Astrocyte of the spinal cord (primary cell): ENCODE measurements around the gene GNG7.

Source experiments
- DNase-seq: peaks from one replicate; pipeline ENCODE4 v3.0.0; 2011; ENCODE audit warnings: low read depth, low spot score
- H3K4me3 ChIP-seq: 2 replicates; pipeline ENCODE4 v1.5.1; 2011; ENCODE audit warnings: low read depth, mild to moderate bottlenecking, low read length, moderate library complexity
- in situ Hi-C: cut with HindIII; loops from 2 replicates; pipeline ENCODE4 v1.10.0; 2017; ENCODE audit warnings: low sequenced_read_pairs
- TF ChIP-seq, protein P1 (sequence below): IDR thresholded peaks from 2 replicates; pipeline ENCODE4 v1.5.1; 2012; ENCODE audit warnings: low read depth, mild to moderate bottlenecking, low read length, inconsistent platforms

GNG7 gene

DNA sequence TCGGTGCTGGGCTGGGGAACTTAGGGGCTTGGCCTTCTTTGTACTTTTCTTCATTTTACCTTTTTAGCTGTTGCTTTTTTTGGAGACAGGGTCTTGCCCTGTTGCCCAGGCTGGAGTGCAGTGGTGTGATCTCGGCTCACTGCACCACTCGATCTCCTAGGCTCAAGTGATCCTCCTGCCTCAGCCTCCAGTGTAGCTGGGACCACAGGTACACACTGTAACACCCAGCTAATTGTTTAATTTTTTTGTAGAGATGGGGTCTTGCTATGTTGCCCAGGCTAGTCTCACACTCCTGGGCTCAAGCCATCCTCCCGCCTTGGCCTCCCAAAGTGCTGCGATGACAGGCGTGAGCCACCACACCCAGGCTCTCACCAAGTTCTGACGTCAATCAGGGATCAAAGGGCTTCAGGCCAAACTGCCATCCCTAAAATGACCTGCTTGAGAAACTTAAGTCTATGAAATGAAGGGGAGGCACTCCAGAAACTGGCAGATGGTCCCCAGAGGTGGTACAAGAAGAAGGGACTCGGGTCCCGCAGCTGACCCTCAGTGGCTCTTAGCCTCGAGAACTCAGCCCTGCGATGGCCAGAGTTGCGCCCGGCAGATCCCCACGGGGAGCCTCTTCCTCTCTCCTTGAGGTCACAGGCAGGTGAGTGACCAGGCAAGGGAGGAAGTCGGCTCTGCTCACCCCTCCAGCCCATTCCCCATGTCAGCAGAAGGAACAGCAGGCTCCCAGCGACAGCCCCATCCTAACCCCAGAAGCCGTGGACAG, 61.7 kb downstream of the GNG7 start:
- in situ Hi-C loops, result no loop called here

DNA sequence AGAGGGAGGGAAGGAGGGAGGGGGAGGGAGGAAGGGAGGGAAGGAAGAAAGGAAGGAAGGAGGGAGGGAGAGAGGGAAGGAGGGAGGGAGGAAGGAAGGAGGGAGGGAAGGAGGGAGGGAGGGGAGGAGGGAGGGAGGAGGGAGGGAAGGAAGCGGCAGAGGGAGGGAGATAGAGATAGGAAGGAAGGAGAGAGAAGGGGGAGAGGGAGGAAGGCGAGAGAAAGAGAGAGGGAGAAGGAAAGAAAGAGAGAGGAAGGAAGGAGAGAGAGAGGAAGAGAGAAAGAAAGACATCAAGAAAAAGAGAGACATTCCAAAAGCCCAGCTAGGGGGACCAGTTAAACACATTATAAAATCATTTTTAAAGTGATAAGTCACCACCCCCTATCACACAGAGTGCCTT, 62.5 kb downstream of the GNG7 start:
- in situ Hi-C loops, result no loop called here
- no peak overlapping the region for H3K4me3 ChIP-seq
- TF ChIP-seq, protein P1, sequence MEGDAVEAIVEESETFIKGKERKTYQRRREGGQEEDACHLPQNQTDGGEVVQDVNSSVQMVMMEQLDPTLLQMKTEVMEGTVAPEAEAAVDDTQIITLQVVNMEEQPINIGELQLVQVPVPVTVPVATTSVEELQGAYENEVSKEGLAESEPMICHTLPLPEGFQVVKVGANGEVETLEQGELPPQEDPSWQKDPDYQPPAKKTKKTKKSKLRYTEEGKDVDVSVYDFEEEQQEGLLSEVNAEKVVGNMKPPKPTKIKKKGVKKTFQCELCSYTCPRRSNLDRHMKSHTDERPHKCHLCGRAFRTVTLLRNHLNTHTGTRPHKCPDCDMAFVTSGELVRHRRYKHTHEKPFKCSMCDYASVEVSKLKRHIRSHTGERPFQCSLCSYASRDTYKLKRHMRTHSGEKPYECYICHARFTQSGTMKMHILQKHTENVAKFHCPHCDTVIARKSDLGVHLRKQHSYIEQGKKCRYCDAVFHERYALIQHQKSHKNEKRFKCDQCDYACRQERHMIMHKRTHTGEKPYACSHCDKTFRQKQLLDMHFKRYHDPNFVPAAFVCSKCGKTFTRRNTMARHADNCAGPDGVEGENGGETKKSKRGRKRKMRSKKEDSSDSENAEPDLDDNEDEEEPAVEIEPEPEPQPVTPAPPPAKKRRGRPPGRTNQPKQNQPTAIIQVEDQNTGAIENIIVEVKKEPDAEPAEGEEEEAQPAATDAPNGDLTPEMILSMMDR, result no peak
- DNase-seq, result no peak

More for the DNA sequence above, 61.7 kb downstream of the GNG7 start:
- no peak overlapping the region for H3K4me3 ChIP-seq
- no peak for DNase-seq
- TF ChIP-seq, protein P1, result no peak

GRCh38 chr19:2638417-2638940, 64.0 kb downstream of the GNG7 start:
- TF ChIP-seq, protein P1, result no peak

GRCh38 chr19:2636897-2637683, 65.4 kb downstream of the GNG7 start:
- H3K4me3 ChIP-seq, result no peak overlapping the region
- peak; percentile 42 for DNase-seq

More at GRCh38 chr19:2638417-2638940, 64.0 kb downstream of the GNG7 start:
- H3K4me3 ChIP-seq, result no peak overlapping the region
- in situ Hi-C loops, result no loop called here
- no peak for DNase-seq

DNA sequence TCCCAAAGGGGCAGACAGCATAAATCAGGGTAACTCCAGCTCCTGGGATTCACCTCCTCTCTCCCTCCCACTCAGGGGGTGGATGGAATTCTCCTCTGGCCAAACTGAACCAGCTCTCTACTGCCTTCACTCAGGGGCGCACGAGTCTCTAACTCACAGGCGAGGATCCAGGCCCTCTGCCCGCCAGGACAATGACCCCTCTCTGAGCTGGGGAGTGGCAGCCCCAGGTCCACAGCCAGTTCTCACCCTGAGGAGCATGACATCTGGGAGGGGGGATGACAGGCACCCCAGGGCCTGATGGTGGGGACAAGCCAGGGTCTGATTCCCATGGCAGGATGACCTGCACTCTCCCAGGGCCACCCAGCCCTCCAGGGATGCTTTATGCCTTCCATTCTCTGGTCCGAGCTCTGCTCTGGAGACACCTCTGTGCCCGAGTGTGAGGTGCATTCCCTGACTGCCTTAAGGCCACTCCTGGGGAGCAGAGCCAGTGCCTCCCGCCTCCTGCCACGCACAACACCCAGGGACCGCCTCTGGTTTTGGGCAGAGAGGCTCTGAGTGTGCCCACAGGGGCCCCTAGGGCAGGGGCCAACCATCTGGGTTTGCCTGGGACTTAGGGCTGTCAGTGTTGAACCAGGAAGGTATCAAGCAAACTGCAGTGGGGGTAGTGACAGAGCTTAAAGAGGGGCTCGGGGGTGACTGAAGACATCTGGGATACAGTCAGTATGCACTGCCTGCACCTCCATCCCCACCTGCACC, 66.2 kb downstream of the GNG7 start:
- no peak overlapping the region for H3K4me3 ChIP-seq
- no peak for DNase-seq
- in situ Hi-C loops, result no loop called here
- TF ChIP-seq, protein P1, result no peak

More at GRCh38 chr19:2636897-2637683, 65.4 kb downstream of the GNG7 start:
- TF ChIP-seq, protein P1, result peak; percentile 92
- in situ Hi-C loops, result no loop called here

GRCh38 chr19:2634960-2635359, 67.5 kb downstream of the GNG7 start:
- in situ Hi-C loops, result no loop called here
- TF ChIP-seq, protein P1, result no peak
- no peak for DNase-seq

More at GRCh38 chr19:2634960-2635359, 67.5 kb downstream of the GNG7 start:
- no peak overlapping the region for H3K4me3 ChIP-seq
